ENCODE data around the gene DENND1B. TPM values are rescaled to one million over a fixed set of nuclear protein-coding genes. Genes with fewer than 3 reads are reported as not detected.

DENND1B gene
- polyA plus RNA-seq, 1 experiment = 5.2 TPM

DNA sequence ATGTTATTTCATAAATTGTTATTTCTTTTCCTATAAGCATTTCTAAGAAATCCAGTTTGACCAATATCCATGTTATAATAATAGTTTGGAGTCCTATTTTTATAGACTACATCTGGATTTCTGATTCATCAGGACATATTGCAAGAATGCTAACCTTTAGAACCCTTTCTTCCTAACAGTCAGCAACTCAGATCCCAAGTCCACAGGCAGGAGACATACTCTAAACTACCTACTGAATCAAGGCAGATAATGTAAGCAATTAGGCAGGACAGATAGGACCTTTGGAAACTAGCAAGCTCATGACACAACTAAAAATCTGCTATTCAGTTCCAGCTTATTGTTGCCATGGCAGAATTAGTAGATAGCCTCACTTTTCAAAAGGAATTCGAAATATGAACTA is 104.1 kb downstream of the DENND1B start:
- no peaks in the 10 kb centered on the region for H3K36me3 ChIP-seq (ENCODE audit: control insufficient read depth, insufficient read depth, low read length)
- CTCF ChIA-PET = no interaction called here
- H3K4me3 ChIP-seq (ENCODE audit: low read depth, low read length) = no peak overlapping the region
- H3K27me3 ChIP-seq (ENCODE audit: control insufficient read depth, insufficient read depth, low read length) = no peaks in the 10 kb centered on the region
- no peak for DNase-seq (ENCODE audit: low read depth)
- POLR2A ChIA-PET = no interaction called here
- TF ChIP-seq, protein P1, sequence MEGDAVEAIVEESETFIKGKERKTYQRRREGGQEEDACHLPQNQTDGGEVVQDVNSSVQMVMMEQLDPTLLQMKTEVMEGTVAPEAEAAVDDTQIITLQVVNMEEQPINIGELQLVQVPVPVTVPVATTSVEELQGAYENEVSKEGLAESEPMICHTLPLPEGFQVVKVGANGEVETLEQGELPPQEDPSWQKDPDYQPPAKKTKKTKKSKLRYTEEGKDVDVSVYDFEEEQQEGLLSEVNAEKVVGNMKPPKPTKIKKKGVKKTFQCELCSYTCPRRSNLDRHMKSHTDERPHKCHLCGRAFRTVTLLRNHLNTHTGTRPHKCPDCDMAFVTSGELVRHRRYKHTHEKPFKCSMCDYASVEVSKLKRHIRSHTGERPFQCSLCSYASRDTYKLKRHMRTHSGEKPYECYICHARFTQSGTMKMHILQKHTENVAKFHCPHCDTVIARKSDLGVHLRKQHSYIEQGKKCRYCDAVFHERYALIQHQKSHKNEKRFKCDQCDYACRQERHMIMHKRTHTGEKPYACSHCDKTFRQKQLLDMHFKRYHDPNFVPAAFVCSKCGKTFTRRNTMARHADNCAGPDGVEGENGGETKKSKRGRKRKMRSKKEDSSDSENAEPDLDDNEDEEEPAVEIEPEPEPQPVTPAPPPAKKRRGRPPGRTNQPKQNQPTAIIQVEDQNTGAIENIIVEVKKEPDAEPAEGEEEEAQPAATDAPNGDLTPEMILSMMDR (IDR thresholded peaks at IDR 0.05; ENCODE audit: insufficient read depth, low read depth, low read length) = no peak

DNA sequence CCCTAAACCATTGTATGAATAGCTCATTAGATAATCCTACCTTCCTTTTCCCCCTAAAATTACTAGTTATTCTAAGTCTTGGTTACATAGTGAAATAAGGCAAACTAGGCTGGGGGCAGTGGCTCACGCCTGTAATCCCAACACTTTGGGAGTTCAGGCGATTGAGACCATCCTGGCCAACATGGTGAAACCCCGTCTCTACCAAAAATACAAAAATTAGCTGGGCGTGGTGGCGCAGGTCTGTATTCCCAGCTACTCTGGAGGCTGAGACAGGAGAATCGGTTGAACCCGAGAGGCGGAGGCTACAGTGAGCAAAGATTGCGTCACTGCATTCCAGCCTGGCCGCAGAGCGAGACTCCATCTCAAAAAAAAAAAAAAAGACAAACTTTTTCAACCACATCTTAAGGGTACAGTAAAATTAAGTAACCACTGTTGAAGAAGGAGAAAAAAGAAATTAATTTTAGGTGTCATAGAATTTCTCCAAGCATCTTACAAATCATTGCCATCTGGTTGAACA is 108.5 kb downstream of the DENND1B start:
- ChIA-PET POLR2A (no interaction called here), CTCF (interaction anchor here (0.9 kb wide), 1 partner anchor 12 kb away, joined by 3 read pairs; no protein-coding TSS in a partner anchor)
- TF ChIP-seq, protein P1 (IDR thresholded peaks at IDR 0.05; ENCODE audit: insufficient read depth, low read depth, low read length) = no peak
- Histone ChIP-seq H3K27me3 (ENCODE audit: control insufficient read depth, insufficient read depth, low read length) (no peaks in the 10 kb centered on the region), H3K4me3 (ENCODE audit: low read depth, low read length) (no peak overlapping the region), H3K36me3 (ENCODE audit: control insufficient read depth, insufficient read depth, low read length) (no peaks in the 10 kb centered on the region)
- no peak for DNase-seq (ENCODE audit: low read depth)

DNA sequence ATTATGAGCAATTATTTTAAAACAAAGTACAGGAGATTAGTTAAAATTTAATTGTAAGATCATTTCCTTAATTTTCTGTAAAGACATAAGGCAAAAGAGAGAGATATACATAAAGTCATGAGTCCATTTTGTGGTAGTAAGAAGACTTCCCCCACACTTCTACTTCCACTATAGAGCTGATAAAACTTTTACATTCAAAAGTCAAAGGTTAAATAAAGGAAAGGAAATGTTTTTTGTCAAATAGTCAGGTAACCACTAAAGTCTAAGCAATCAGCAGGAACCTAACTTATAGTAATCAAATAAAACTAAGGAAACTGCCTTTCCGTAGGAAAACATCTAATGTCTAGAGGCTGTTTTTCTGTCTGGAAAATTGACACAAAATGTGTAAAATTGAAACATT is 110.9 kb downstream of the DENND1B start:
- ChIA-PET POLR2A (no interaction called here), CTCF (no interaction called here)
- H3K27me3 ChIP-seq (ENCODE audit: control insufficient read depth, insufficient read depth, low read length) = no peaks in the 10 kb centered on the region
- no peaks in the 10 kb centered on the region for H3K36me3 ChIP-seq (ENCODE audit: control insufficient read depth, insufficient read depth, low read length)
- TF ChIP-seq, protein P1 (IDR thresholded peaks at IDR 0.05; ENCODE audit: insufficient read depth, low read depth, low read length) = no peak
- no peak overlapping the region for H3K4me3 ChIP-seq (ENCODE audit: low read depth, low read length)
- DNase-seq (ENCODE audit: low read depth) = no peak

DNA sequence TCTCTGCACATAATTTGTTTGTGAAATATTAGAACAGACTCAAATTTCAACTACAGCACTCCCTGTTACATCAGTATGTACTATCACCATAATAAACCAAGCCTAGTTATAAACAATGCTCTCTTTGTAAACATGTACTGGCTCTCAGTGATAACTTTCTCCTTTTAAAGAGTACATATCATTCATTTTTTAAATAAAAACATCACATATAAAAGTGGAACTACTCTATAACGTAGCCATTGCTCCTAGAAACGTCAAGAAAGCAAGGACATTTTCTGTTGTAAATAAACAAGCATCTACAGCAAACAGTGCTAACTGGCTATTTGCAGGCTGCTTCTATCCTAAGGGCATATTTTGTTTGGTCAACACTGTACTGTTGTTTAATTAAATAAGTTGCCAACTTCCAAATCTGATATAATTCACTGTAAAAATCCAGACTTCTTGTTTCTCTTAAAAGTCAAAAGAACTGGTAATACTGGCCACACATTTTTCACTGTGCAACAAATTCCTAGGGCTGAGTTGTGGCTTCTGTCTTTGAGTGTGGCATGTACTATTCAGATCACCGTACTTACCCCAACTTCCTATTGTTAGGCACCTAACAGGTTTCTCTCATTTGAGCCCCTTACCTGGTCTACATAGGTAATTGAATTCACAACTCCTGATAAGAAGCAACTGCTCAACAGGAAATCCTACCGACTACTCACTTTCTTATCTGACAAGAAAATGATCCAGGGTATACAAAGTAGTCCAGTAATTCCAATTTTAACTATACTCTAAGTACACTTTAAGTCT is 111.9 kb downstream of the DENND1B start:
- ChIA-PET CTCF (no interaction called here), POLR2A (no interaction called here)
- TF ChIP-seq, protein P1 (IDR thresholded peaks at IDR 0.05; ENCODE audit: insufficient read depth, low read depth, low read length) = no peak
- DNase-seq (ENCODE audit: low read depth) = no peak
- Histone ChIP-seq H3K36me3 (ENCODE audit: control insufficient read depth, insufficient read depth, low read length) (no peaks in the 10 kb centered on the region), H3K4me3 (ENCODE audit: low read depth, low read length) (no peak overlapping the region), H3K27me3 (ENCODE audit: control insufficient read depth, insufficient read depth, low read length) (no peaks in the 10 kb centered on the region)

DNA sequence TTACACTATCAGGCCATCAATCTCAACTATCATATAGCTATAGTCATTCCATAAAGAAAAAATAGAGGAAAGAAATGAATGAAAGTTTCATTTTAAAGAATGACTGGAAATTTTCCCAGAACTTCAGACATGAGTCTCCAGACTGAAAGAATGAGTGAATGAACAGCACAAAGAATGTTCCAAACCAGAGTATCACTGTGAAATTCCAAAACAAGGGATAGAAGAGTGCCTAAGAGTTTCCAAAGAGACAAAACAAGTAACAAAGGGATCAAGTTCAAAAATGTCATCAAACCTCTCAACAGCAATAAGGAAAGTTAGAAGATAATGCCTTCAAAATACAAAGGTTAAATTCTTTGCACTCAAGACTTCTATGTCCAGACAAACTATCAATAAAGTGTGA is 114.9 kb downstream of the DENND1B start:
- Histone ChIP-seq H3K27me3 (ENCODE audit: control insufficient read depth, insufficient read depth, low read length) (no peaks in the 10 kb centered on the region), H3K4me3 (ENCODE audit: low read depth, low read length) (no peak overlapping the region), H3K36me3 (ENCODE audit: control insufficient read depth, insufficient read depth, low read length) (no peaks in the 10 kb centered on the region)
- ChIA-PET CTCF (no interaction called here), POLR2A (no interaction called here)
- TF ChIP-seq, protein P1 (IDR thresholded peaks at IDR 0.05; ENCODE audit: insufficient read depth, low read depth, low read length) = no peak
- DNase-seq (ENCODE audit: low read depth) = no peak

All from BJ (cell line).